Vagina (tissue), 2 donors: Measurements from ENCODE around the gene UBN1.

ENCODE experiments used
- POLR2A ChIP-seq, 2 donors: fragments of 450-650 bp; IDR thresholded peaks; one replicate each; pipeline ENCODE4 v1.6.1; 2017; ENCODE audit warnings: antibody characterized with exemption in 2 of 2, mild to moderate bottlenecking in 2 of 2, moderate library complexity in 2 of 2
- TF ChIP-seq, protein P1 (sequence below), 3 experiments: fragments of 450-650 bp in 2 of 3; fragments of 200-600 bp in 1 of 3; sonication (generic) in 1 of 3; IDR thresholded peaks; one replicate each; pipeline ENCODE4 v1.5.1; 2017 to 2019; ENCODE audit warnings: antibody characterized with exemption in 3 of 3, mild to moderate bottlenecking in 2 of 3, moderate library complexity in 2 of 3

DNA sequence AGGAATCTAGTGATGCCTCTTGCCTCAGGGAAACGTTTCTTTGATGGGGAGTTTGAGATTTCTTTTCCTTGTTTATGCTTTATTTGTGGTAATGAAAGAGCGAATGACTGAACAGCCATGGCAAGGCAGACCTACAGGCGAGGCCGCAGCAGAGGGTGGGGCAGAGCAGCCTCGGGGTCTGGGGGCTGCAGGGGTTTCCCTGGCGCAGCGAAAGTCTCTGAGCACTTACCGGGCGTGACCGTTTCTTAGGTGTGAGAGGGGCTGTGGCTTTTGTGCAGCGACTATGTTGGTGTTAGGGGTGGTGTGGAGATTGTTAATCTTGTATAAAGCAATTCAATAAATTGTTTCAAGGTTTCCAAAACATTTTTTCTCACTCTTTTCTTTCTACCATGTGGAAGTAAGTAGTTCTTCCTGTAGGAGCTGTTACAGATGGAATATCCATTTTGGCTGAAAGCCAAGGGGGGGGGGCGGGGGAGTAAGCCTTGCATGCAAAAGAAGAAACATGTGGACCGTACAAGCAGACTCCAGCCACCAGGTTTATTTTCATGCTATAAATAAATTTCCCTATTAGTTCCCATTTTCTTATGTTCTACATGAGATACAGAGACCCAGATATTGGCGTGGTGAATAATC is 34.8 kb downstream of the UBN1 start:
- TF ChIP-seq POLR2A (IDR thresholded peaks at IDR 0.05) = no peak
- TF ChIP-seq, protein P1, sequence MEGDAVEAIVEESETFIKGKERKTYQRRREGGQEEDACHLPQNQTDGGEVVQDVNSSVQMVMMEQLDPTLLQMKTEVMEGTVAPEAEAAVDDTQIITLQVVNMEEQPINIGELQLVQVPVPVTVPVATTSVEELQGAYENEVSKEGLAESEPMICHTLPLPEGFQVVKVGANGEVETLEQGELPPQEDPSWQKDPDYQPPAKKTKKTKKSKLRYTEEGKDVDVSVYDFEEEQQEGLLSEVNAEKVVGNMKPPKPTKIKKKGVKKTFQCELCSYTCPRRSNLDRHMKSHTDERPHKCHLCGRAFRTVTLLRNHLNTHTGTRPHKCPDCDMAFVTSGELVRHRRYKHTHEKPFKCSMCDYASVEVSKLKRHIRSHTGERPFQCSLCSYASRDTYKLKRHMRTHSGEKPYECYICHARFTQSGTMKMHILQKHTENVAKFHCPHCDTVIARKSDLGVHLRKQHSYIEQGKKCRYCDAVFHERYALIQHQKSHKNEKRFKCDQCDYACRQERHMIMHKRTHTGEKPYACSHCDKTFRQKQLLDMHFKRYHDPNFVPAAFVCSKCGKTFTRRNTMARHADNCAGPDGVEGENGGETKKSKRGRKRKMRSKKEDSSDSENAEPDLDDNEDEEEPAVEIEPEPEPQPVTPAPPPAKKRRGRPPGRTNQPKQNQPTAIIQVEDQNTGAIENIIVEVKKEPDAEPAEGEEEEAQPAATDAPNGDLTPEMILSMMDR (IDR thresholded peaks at IDR 0.05) = no peak
